CD4-positive, alpha-beta memory T cell (primary cell): ENCODE measurements around the gene SECISBP2. TPM values are rescaled to one million over a fixed set of nuclear protein-coding genes. Genes with fewer than 3 reads are reported as not detected.

Experiments
- CTCF ChIA-PET: fragments of 350-600 bp; sonication (Branson Sonifier 250); formaldehyde crosslinking; loops from one replicate; lab custom pipeline; 2021; ENCODE audit warnings: inconsistent platforms; ENCODE audit not compliant: partially characterized antibody; lab: Charles Lee
- POLR2A ChIA-PET: fragments of 350-600 bp; sonication (Branson Sonifier 250); formaldehyde crosslinking; loops from one replicate; lab custom pipeline; 2021; ENCODE audit not compliant: partially characterized antibody; lab: Charles Lee
- DNase-seq, 5 donors: peaks; one replicate each; pipeline versions ENCODE4 v3.0.0 to v3.0.0-alpha.2; 2020 to 2022; ENCODE audit warnings: mixed read lengths in 1 of 5
- H3K27ac ChIP-seq: one replicate; pipeline ENCODE4 v1.7.0; 2013; ENCODE audit warnings: low read depth, low read length
- H3K27me3 ChIP-seq: 2 replicates; pipeline ENCODE4 v1.7.0; 2013; ENCODE audit warnings: mild to moderate bottlenecking, low read length, moderate library complexity; ENCODE audit not compliant: insufficient read depth
- H3K36me3 ChIP-seq: 2 replicates; pipeline ENCODE4 v1.7.0; 2013; ENCODE audit warnings: mild to moderate bottlenecking, low read length, moderate library complexity; ENCODE audit not compliant: insufficient read depth
- H3K4me1 ChIP-seq: 2 replicates; pipeline ENCODE4 v1.7.0; 2013; ENCODE audit warnings: mild to moderate bottlenecking, low read length, moderate library complexity; ENCODE audit not compliant: insufficient read depth
- H3K4me3 ChIP-seq, 2 donors: one replicate each; pipeline ENCODE4 v1.7.0; 2013; ENCODE audit warnings: low read length in 2 of 2, mild to moderate bottlenecking in 1 of 2
- H3K9me3 ChIP-seq, 2 donors: one replicate each; pipeline ENCODE4 v1.7.0; 2013; ENCODE audit warnings: low read length in 2 of 2, control low read depth in 1 of 2; ENCODE audit not compliant: control insufficient read depth in 1 of 2
- H3K27ac Mint-ChIP-seq, 7 donors: one replicate each; pipeline ENCODE4 v1.8.0; 2020 to 2021; ENCODE audit warnings: mixed read lengths in 7 of 7, mild to moderate bottlenecking in 6 of 7, inconsistent platforms in 3 of 7, moderate library complexity in 3 of 7
- H3K27me3 Mint-ChIP-seq, 2 donors: one replicate each; pipeline ENCODE4 v1.8.0; 2020 to 2021; ENCODE audit warnings: mixed read lengths in 2 of 2
- H3K36me3 Mint-ChIP-seq, 2 donors: one replicate each; pipeline ENCODE4 v1.8.0; 2020 to 2021; ENCODE audit warnings: mixed read lengths in 2 of 2, inconsistent platforms in 1 of 2, mild to moderate bottlenecking in 1 of 2
- H3K4me1 Mint-ChIP-seq, 4 donors: one replicate each; pipeline ENCODE4 v1.8.0; 2020 to 2021; ENCODE audit warnings: mixed read lengths in 4 of 4, mild to moderate bottlenecking in 1 of 4
- H3K4me3 Mint-ChIP-seq, 8 donors: one replicate each; pipeline ENCODE4 v1.8.0; 2020 to 2021; ENCODE audit warnings: mixed read lengths in 8 of 8, mild to moderate bottlenecking in 7 of 8, moderate library complexity in 6 of 8, inconsistent platforms in 3 of 8
- H3K9me3 Mint-ChIP-seq, 8 donors: one replicate each; pipeline ENCODE4 v1.8.0; 2020 to 2021; ENCODE audit warnings: mixed read lengths in 8 of 8, mild to moderate bottlenecking in 5 of 8, inconsistent platforms in 3 of 8, moderate library complexity in 1 of 8
- intact Hi-C: fragments of 100-400 bp; cut with micrococcal nuclease; formaldehyde crosslinking; loops from one replicate; pipeline ENCODE4 v1.15.1; 2023
- polyA plus RNA-seq, 2 donors: library from polyadenylated mRNA; unstranded; fragments of 300-500 nt; fragmentation: Illumina TruSeq; gene quantifications; one replicate each; pipeline ENCODE4 v1.2.3, GENCODE V29; 2021
- total RNA-seq, 2 experiments: library from RNA; stranded (reverse); gene quantifications; one replicate each; pipeline ENCODE4 v1.2.3, GENCODE V29; 2021

Gene SECISBP2
- total and polyA plus RNA-seq, 4 experiments from 2014 or later: 12.5 to 112 (median 59.9) TPM

DNA sequence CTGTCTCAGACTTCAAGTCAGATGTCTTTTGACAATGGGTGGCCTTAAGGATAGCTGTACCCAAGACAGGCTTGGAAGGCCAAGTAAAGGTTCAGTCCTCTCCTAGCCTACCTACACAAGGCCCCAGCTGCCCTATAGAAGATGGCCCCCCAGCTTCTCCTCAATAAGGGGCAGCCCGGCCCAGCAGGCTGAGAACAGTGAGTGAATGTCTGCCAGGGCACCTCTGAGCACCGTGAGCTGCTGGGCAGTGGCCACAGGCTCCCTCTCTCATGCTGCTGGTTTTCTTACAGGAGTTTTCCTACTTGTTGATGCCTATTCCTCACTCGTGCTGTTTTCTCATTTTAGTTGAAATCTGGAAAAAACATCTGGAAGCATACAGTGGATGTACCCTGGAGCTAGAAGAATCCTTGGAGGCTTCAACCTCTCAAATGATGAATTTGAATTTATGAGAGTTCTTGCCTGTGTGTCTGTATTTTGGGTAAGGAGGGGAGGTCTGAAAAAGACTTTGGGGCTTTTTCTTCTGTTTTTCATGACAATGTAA, 40.1 kb downstream of the SECISBP2 start:
- no peaks in the 10 kb centered on the region for H3K27me3 Mint-ChIP-seq
- peaks cover 0 to 21% (median 7%) of the 10 kb centered on the region in 4 donors for H3K4me1 Mint-ChIP-seq
- peaks cover 64 to 92% of the 10 kb centered on the region in 2 donors for H3K36me3 Mint-ChIP-seq
- ChIA-PET POLR2A (interaction anchor here (0.9 kb wide), 1 partner anchor 34 kb away, joined by 3 read pairs; no protein-coding TSS in a partner anchor), CTCF (interaction anchor here (1.6 kb wide), 1 partner anchor 191 kb away, joined by 4 read pairs; no protein-coding TSS in a partner anchor)
- Histone ChIP-seq H3K4me3 (no peak overlapping the region), H3K36me3 (peaks cover 76% of the 10 kb centered on the region), H3K27me3 (no peaks in the 10 kb centered on the region), H3K4me1 (no peaks in the 10 kb centered on the region), H3K9me3 (no peaks in the 10 kb centered on the region), H3K27ac (no peak overlapping the region)
- peak overlapping the region; percentile 8 to 75 (median 29) for H3K27ac Mint-ChIP-seq
- H3K4me3 Mint-ChIP-seq: no peak overlapping the region
- no peak for DNase-seq
- H3K9me3 Mint-ChIP-seq: no peaks in the 10 kb centered on the region
- intact Hi-C loops: no loop called here

DNA sequence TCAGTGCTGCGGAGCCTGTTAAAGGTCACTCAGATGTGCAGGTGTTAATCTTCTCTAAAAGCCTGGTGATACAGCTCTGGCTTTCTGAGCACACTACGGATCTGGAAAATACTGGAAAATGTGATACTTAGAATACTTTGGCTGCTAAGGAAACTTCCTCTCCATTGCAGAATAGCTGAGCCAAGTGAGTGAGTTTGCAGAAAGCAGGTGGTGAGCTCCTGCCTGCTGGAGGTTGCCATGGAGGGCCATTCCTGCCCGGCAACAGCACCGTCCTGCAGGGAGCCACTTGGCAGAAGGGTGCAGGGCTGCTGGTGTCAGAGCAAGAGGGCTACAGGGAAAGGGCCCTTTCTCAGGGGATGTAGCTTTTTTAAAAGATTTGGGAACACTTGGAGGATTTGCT, 40.7 kb downstream of the SECISBP2 start:
- Histone ChIP-seq H3K9me3 (no peaks in the 10 kb centered on the region), H3K36me3 (peaks cover 70% of the 10 kb centered on the region), H3K4me1 (no peaks in the 10 kb centered on the region), H3K27me3 (no peaks in the 10 kb centered on the region), H3K27ac (no peak overlapping the region), H3K4me3 (no peak overlapping the region)
- Mint-ChIP-seq H3K27me3 (no peaks in the 10 kb centered on the region), H3K36me3 (peaks cover 60 to 87% of the 10 kb centered on the region in 2 donors), H3K4me3 (no peak overlapping the region), H3K9me3 (peaks cover 0 to 2% (median 0%) of the 10 kb centered on the region in 8 donors), H3K27ac (peak overlapping the region in 3 of 7 donors; percentile 13 to 75 (median 43)), H3K4me1 (peaks cover 0 to 15% (median 4%) of the 10 kb centered on the region in 4 donors)
- intact Hi-C loops: no loop called here
- POLR2A ChIA-PET: no interaction called here
- CTCF ChIA-PET: no interaction called here
- DNase-seq: no peak

DNA sequence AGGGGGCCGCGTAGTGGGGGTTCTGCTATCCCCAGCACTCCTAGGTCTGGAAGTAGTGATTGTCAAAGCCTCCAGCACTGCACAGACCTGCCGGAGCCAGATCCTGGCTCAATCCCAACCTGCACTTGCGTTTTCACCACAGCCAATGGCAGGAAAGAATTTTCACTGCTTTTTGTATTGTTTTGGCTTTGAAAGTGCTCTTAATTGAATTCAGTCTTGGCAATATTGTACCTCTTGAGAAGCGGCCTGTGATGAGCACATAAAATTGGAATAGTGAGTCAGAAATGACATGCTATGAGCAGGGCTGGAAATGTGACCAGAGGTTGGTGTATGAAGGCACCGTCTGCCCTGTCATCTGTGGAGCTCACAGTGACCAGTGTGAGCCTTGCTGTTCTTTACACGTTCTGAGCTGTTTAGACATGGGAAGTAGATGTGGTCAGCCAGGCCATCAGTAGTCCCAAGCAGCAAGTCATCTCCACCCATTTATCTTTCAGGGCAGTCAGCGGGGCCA, 41.5 kb downstream of the SECISBP2 start:
- peaks cover 0 to 4% (median 0%) of the 10 kb centered on the region in 8 donors for H3K9me3 Mint-ChIP-seq
- no peaks in the 10 kb centered on the region for H3K27me3 Mint-ChIP-seq
- DNase-seq: no peak
- H3K27ac ChIP-seq: no peak overlapping the region
- peaks cover 55 to 79% of the 10 kb centered on the region in 2 donors for H3K36me3 Mint-ChIP-seq
- H3K27me3 ChIP-seq: no peaks in the 10 kb centered on the region
- H3K4me3 Mint-ChIP-seq: no peak overlapping the region
- H3K27ac Mint-ChIP-seq: peak overlapping the region in 5 of 7 donors; percentile 29 to 84 (median 67)
- CTCF ChIA-PET: no interaction called here
- peaks cover 62% of the 10 kb centered on the region for H3K36me3 ChIP-seq
- no peaks in the 10 kb centered on the region for H3K9me3 ChIP-seq
- no peak overlapping the region for H3K4me3 ChIP-seq
- intact Hi-C loops: no loop called here
- peaks cover 0 to 11% (median 3%) of the 10 kb centered on the region in 4 donors for H3K4me1 Mint-ChIP-seq
- POLR2A ChIA-PET: interaction anchor here (1.2 kb wide), 1 partner anchor 8 kb away, joined by 3 read pairs; no protein-coding TSS in a partner anchor
- H3K4me1 ChIP-seq: no peaks in the 10 kb centered on the region

DNA sequence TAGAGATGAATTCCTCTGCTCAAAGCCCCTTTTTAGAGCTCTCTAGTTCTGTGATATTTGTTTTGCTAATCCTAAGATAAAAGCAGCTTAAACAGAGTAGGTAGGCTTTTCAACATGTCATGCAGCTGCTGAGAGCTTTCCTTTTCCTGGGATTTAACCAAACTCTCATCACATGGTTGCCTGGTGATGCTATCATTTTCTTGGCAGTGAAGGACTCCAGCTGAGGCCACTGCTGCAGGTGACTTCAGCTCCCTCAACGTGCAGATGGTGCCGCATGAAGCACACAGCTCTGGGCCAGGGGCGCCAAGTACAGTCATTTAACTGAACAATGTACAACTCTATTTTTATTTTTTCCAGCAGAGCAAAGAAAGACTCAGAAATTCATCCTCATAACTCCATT, 42.2 kb downstream of the SECISBP2 start:
- ChIA-PET CTCF (no interaction called here), POLR2A (interaction anchor here (1.2 kb wide), 1 partner anchor 9 kb away, joined by 3 read pairs; no protein-coding TSS in a partner anchor)
- H3K27me3 Mint-ChIP-seq: no peaks in the 10 kb centered on the region
- H3K4me3 Mint-ChIP-seq: no peak overlapping the region
- intact Hi-C loops: no loop called here
- H3K36me3 Mint-ChIP-seq: peaks cover 50 to 72% of the 10 kb centered on the region in 2 donors
- peaks cover 0 to 4% (median 0%) of the 10 kb centered on the region in 8 donors for H3K9me3 Mint-ChIP-seq
- H3K4me1 Mint-ChIP-seq: peaks cover 0 to 11% (median 4%) of the 10 kb centered on the region in 4 donors
- Histone ChIP-seq H3K4me3 (no peak overlapping the region), H3K27ac (no peak overlapping the region), H3K4me1 (no peaks in the 10 kb centered on the region), H3K36me3 (peaks cover 56% of the 10 kb centered on the region), H3K27me3 (no peaks in the 10 kb centered on the region), H3K9me3 (no peaks in the 10 kb centered on the region)
- no peak for DNase-seq
- H3K27ac Mint-ChIP-seq: peak overlapping the region in 6 of 7 donors; percentile 20 to 60 (median 46)

DNA sequence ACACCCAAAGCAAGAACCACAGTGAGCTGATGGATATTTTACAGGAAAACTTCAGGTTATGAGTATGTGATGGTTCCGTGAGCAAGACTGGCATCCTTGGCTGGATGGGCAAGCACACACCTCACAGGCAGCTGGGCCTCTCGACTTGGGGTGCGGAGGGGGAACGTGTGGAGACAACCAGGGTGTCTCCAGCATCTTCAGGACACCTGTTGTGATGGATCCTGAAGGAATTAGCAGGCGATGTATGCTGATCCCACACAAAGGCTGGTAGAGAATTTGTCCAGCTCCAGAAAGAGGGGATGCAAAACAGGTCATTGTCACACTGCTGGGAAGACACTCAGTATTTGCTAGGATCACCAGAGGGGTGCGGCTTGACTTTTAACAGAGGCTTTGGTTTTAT, 42.7 kb downstream of the SECISBP2 start:
- Histone ChIP-seq H3K9me3 (no peaks in the 10 kb centered on the region), H3K36me3 (peaks cover 54% of the 10 kb centered on the region), H3K27ac (no peak overlapping the region), H3K4me3 (no peak overlapping the region), H3K4me1 (no peaks in the 10 kb centered on the region), H3K27me3 (no peaks in the 10 kb centered on the region)
- peak overlapping the region in 6 of 7 donors; percentile 2 to 75 (median 40) for H3K27ac Mint-ChIP-seq
- peaks cover 45 to 66% of the 10 kb centered on the region in 2 donors for H3K36me3 Mint-ChIP-seq
- H3K27me3 Mint-ChIP-seq: no peaks in the 10 kb centered on the region
- POLR2A ChIA-PET: interaction anchor here (1.2 kb wide), 1 partner anchor 9 kb away, joined by 3 read pairs; no protein-coding TSS in a partner anchor
- peaks cover 0 to 4% (median 0%) of the 10 kb centered on the region in 8 donors for H3K9me3 Mint-ChIP-seq
- H3K4me3 Mint-ChIP-seq: no peak overlapping the region
- CTCF ChIA-PET: no interaction called here
- no peak for DNase-seq
- H3K4me1 Mint-ChIP-seq: peaks cover 0 to 11% (median 7%) of the 10 kb centered on the region in 4 donors
- intact Hi-C loops: no loop called here

- Mint-ChIP-seq H3K27ac (peak overlapping the region in 6 of 7 donors; percentile 10 to 75 (median 53)), H3K4me3 (no peak overlapping the region), H3K27me3 (no peaks in the 10 kb centered on the region), H3K4me1 (peaks cover 0 to 11% (median 7%) of the 10 kb centered on the region in 4 donors), H3K36me3 (peaks cover 38 to 56% of the 10 kb centered on the region in 2 donors), H3K9me3 (peaks cover 0 to 4% (median 0%) of the 10 kb centered on the region in 8 donors)
- ChIA-PET CTCF (no interaction called here), POLR2A (interaction anchor here (0.6 to 1.5 kb wide), 3 partner anchors 12 to 37 kb away, joined by 3 read pairs; no protein-coding TSS in a partner anchor)
- Histone ChIP-seq H3K36me3 (peaks cover 46% of the 10 kb centered on the region), H3K4me1 (no peaks in the 10 kb centered on the region), H3K27me3 (no peaks in the 10 kb centered on the region), H3K4me3 (no peak overlapping the region), H3K9me3 (no peaks in the 10 kb centered on the region), H3K27ac (no peak overlapping the region)
- peak in 1 of 5 donors; percentile 26 for DNase-seq
- intact Hi-C loops: no loop called here
Observed at GRCh38 chr9:89361816-89362646, 43.7 kb downstream of the SECISBP2 start.
